ENCODE measurements around the gene INPP5A. TPM values are rescaled to one million over a fixed set of nuclear protein-coding genes. Genes with fewer than 3 reads are reported as not detected.
A peak's percentile ranks its signal among the peaks of the same experiment; 100 is the strongest.
"Not testable (repeated sequence)": the region's sequence is repeated elsewhere in the genome, so short reads cannot be mapped to it uniquely, and the experiment has no call there.

The INPP5A gene
- polyA plus RNA-seq, 10 donors: 41.4 to 53.2 (median 47.6) TPM

- DNase-seq: no peak
Measured at GRCh38 chr10:132702601-132703418, 165.2 kb downstream of the INPP5A start.

GRCh38 chr10:132703419-132704007, 165.9 kb downstream of the INPP5A start:
- DNase-seq: no peak

- DNase-seq: no peak
Measured at GRCh38 chr10:132704008-132704814, 166.6 kb downstream of the INPP5A start.

DNA sequence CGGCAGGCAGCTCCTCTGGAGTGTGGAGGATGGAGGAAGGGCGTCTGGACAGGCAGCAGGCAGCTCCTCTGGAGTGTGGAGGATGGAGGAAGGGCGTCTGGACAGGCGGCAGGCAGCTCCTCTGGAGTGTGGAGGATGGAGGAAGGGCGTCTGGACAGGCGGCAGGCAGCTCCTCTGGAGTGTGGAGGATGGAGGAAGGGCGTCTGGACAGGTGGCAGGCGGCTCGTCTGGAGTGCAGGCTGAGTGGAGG, 167.2 kb downstream of the INPP5A start:
- DNase-seq: not testable (repeated sequence)

DNA sequence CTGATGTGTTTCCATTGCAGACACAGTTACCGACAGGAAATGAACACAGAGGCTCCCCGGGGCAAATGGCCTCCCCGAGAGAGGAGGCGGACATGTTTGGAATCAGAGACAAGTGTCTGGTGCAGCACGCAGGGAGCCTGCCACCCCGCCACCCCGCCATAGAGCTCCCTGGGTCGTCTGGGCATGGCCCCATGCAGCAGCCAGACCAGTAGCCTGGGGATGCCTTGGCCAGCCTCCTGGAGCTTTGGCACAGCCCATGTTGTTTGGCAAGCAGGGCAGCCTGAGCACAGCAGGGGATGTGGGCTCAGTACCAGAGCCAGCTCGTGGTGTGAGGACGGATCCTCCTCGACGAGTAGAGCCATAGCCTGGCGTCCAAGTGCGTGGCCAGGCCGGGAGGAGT, 167.6 kb downstream of the INPP5A start:
- no peak for DNase-seq

- DNase-seq: no peak
Measured at GRCh38 chr10:132705943-132706342, 168.4 kb downstream of the INPP5A start.

DNA sequence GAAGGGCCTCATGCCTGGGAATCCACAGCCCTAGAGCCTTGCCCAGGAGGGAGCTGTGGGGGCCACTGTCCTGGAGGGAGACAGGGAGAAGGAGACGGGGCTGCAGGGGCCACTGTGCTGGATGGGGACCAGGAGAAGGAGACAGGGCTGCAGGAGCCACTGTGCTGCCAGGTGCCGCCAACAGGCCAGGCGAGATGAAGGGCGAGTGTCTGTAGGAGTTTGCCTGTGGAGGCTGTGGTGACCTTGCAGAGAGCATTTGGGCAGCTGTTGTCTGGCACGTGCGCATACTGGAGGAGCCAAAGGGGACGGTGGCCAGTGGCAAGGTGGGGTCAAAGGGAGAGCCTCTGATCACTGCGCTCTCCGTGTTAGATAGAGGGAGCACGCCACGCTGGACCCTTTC, 169.1 kb downstream of the INPP5A start:
- DNase-seq: no peak

DNA sequence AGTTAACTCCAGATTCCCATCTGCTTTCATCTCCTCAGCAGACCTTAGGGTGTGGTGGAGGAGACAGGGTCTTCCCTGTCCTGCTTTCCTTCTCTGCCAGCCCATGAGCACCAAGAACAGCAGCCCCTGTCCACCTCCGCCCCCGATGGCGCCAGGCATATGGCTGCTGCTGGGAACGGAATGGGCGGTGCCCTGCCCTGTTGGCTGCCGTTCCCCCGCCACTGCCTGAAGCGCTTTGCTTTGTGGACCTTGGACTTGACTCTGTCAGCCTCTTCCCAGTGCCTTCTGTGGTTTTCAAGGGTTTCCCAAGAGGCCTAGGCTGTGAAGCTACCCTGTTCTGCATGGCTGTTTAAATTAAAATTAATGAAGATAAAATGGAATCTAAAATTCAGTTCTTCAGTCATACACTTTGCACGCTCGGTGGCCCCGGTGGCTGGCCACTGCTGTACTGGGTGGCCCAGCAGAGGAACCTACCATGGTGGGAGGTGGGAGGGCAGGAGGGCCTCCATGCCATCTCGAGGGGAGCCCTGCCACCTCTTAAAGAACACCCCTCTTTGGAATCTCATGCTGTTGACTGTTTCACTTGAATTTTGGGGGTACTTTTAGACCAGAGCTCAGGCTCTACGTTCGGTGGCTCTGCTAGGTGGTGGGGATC, 169.7 kb downstream of the INPP5A start:
- no peak for DNase-seq

DNA sequence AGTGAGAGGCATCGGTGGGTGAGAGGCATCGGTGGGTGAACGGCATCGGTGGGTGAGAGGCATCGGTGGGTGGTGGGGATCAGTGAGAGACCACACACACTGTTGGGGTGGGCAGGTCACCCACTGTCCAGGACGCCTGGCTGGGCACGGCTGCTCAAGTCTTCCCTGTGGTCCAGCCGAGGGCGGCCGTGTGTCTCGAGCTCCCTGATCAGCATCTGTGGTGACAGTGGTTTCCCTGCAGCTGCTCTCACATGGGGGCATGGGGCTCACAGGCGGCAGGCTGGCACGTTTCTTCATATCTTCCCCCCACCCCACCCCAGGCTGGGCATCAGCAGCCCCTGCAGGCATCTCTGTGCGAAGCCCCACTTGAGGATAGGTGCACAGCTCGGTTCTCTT, 170.2 kb downstream of the INPP5A start:
- no peak for DNase-seq

DNA sequence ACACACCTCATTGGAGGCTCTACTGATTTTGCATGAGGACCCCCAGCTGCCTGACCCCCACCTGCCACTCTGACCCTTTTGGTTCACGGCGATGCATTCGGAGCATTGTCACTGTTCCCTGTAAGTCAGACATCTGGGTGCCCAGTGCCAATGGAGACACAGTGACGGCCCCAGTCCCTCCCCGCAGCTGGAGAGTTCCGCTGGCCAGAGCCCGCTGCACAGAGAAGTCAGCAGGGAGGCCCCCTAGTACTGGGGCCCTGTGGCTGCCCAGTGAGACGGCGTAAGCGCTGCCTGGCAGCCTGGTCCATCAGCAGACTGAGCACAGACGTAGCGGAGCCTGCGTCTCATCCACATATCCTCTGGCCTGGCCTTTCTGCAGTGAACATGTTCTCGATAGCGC, 170.9 kb downstream of the INPP5A start:
- no peak for DNase-seq

DNA sequence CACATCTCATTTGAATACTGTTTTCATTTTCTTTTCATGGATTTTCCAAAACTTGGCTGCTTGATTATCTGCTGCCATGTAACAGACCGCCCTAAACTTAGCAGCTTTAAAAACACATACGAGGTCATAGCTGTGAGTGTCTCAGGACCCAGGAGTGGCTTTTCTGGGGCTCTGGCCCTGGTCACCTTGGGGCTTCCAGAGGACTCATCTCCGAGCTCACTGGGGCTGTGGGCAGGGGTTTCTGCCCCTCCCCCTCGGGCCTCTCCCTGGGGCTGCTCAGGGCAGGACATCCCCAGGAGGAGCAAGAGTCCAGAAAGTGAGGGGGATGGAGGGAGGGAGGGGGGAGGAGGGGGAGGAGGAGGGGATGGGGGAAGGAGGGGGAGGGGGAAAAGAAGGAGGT, 171.3 kb downstream of the INPP5A start:
- DNase-seq: no peak

- DNase-seq: no peak
Measured at GRCh38 chr10:132709471-132709951, 171.9 kb downstream of the INPP5A start.

DNA sequence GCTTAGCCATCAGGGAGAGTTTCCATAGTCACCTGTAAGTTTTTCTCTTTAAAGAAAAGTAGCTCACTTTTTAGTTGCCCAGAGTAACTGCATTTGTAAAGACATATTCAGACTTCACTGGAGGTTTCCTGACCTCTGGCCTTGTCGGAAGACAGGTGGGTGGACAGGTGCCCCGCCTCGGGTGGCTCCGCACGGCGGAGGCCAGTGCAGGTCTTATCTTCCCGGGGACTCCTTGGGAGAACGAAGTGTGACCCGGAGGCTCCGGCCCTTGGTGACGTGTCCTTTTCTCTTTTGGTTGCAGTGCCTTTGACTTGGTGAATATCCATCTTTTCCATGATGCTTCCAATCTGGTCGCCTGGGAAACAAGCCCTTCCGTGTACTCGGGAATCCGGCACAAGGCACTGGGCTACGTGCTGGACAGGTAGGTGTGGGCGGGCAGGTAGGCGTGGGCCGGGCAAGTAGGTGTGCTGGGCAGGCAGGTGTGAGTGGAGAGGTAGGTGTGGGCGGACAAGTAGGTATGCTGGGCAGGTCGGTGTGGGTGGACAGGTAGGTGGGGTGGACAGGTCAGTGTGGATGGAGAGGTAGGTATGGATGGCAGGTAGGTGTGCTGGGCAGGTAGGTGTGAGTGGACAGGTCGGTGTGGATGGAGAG, 172.6 kb downstream of the INPP5A start:
- no peak for DNase-seq

DNA sequence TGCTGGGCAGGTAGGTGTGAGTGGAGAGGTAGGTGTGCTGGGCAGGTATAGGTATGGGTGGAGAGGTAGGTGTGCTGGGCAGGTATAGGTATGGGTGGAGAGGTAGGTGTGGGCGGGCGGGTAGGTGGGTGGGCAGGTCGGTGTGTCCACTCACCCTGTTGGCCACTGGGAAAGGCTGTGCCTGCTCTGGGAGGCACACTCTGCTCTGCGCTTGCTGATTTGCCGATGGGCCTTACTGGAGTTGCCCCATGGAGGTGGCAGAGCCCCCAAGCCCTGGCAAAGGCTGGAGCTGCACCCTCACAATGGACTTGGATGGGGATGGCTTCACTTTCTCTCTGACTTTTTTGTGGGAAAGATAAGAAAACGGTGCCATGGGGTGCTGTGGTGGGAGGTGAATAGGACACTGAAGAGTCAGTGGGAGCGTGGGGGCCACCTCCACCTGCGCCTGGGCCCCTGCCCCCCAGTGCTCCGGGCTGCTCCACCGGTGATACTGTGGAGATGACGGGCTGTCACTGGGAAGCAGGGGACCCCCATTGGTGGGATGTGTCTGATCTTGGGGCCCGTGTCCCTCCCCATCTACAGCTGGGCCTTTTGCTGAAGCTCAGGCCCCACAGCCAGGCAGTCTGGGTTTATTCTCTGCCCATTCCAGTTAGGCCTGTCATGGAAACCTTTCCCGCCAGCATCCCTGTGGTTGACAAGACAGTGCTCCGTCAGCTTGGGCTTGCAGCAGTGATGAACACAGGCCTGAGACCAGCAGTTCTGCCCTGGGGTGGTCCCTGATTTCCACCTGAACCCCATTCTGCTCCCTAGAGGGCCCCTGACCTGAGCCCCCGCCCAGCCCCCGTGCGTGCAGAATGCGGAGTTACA, 173.4 kb downstream of the INPP5A start:
- DNase-seq: no peak

GRCh38 chr10:132711613-132712121, 174.1 kb downstream of the INPP5A start:
- no peak for DNase-seq

- no peak for DNase-seq
Measured at GRCh38 chr10:132712291-132712690, 174.7 kb downstream of the INPP5A start.

- no peak for DNase-seq
Measured at GRCh38 chr10:132712743-132713142, 175.2 kb downstream of the INPP5A start.

DNA sequence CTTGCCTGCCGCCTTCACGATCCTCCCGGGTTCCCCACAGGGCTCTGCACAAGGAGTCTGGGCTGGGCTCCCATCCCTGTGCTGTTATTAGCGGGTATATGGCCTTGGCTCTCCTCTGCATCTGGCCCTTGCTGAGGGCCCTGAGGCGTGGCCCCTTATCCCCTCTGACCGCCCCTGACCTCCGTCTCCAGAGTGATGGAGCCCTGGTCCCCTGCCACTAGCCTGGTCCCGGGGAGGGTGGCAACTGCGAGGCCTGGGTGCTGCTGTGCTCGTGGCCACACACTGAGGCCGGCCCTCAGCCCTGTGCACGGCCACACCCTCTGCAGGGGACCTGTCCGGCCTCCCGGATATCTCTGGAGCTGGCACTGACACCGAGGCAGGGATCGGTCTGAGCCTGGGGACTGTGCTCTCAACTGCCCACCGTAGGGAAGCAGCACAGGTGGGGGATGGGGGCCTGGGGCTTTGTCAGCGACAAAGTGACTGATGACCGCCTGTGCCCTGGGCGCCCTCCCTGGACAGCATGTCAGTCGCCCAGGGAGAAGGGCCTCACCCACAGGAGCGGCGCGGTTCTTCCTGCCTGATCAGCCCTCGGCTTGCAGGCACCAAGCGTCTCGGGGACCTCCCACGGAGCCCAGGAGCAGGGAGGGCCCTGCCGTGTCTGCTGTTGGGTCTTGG, 176.0 kb downstream of the INPP5A start:
- DNase-seq: no peak

- peak in 1 of 3 donors; percentile 25 for DNase-seq
Measured at GRCh38 chr10:132714096-132714985, 176.8 kb downstream of the INPP5A start.
